ENCODE results near the gene ZBTB9. TPM values are rescaled to one million over a fixed set of nuclear protein-coding genes. Genes with fewer than 3 reads are reported as not detected.

ZBTB9 gene
- total RNA-seq, 6 experiments from 2014 or later: 6.4 to 9.2 (median 7.6) TPM

DNA sequence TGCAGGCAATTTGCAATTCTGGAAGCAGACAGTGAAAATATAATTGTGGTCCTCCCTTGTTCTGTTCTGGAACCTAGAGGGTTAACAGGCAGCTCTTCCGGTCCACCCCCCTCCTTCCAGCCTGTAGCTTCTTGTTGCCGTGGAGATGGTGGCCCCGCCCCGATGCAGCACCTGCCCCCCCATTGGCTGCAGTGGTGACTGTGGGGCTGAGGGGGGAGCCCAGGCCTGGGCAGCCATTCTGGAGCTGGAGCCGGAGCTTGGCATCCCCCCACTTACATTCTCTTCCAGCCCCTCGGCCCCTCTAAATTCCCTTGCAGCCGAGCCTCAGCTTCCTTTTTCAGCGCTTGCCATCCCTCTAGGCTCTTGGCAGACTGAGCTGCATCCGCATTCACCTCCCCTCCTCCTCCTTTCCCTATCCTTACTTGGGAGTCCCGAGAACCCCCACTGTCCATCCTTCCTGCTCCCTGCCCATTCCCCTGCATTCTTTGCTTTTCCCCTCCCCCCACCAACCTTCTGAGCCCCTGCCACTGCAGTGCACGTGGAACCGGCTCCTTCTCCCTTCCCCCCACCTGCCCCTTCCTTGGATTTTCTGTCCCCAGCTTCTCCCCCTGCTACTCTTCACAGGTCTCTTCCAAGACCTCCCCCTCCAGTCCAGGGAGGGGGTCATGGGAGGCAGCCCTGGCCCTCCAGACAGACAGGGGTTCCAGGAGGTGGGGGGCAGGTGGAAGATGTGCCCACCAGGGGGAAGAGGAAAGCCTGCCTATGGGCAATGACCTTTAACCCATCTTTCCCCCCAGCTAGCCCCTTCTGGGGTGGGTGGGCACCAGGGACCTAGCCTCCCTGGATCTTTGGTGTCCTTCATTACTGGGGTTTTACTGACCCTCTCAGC, 23.1 kb upstream of the ZBTB9 start:
- H3K27me3 Mint-ChIP-seq (ENCODE audit: insufficient read depth): peaks cover 3% of the 10 kb centered on the region; the same call in 1 of the 2 replicates
- DNase-seq: peak; percentile 63
- H3K36me3 Mint-ChIP-seq (ENCODE audit: low read depth): peaks cover 10% of the 10 kb centered on the region; the same call in 1 of the 2 replicates
- TF ChIP-seq, protein P1, sequence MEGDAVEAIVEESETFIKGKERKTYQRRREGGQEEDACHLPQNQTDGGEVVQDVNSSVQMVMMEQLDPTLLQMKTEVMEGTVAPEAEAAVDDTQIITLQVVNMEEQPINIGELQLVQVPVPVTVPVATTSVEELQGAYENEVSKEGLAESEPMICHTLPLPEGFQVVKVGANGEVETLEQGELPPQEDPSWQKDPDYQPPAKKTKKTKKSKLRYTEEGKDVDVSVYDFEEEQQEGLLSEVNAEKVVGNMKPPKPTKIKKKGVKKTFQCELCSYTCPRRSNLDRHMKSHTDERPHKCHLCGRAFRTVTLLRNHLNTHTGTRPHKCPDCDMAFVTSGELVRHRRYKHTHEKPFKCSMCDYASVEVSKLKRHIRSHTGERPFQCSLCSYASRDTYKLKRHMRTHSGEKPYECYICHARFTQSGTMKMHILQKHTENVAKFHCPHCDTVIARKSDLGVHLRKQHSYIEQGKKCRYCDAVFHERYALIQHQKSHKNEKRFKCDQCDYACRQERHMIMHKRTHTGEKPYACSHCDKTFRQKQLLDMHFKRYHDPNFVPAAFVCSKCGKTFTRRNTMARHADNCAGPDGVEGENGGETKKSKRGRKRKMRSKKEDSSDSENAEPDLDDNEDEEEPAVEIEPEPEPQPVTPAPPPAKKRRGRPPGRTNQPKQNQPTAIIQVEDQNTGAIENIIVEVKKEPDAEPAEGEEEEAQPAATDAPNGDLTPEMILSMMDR (IDR thresholded peaks at IDR 0.05): no peak
- peak overlapping the region; percentile 62 for H3K4me3 Mint-ChIP-seq
- H3K27ac Mint-ChIP-seq: peak overlapping the region; percentile 51
- H3K9me3 Mint-ChIP-seq: no peaks in the 10 kb centered on the region
- peaks cover 68% of the 10 kb centered on the region for H3K4me1 Mint-ChIP-seq (ENCODE audit: low read depth)

DNA sequence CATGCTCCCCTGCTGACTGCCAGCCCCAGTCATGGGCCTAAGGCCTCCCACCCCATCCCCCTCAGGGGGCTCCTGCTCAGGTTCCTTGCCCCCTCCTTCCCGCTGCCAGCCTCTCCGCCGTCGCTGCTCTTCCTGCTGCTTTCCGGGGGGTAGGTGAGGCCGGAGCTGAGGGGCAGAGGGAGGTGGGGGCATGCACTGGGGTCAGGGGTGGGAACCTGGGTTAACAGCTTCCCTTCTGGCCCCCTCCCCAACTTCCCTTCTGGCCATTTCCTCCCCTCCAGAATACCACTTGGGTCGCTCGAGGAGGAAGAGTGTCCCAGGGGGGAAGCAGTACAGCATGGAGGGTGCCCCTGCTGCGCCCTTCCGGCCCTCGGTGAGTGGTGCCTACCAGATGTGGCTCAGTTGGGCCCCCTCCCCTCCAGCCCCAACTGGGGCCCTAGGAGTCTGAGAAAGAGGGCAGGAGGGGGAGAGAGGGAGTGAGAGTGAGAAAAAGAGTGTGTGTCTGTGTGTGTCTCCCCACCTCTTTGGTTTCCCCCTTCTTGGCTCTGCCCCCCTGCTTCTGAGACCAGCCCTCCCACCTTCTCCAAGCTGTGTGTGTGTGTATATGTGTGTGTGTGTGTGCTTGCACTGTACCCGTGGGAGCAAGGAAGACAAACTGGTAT, 22.4 kb upstream of the ZBTB9 start:
- TF ChIP-seq, protein P1 (IDR thresholded peaks at IDR 0.05): no peak
- Mint-ChIP-seq H3K27me3 (ENCODE audit: insufficient read depth) (peaks cover 3% of the 10 kb centered on the region; the same call in 1 of the 2 replicates), H3K36me3 (ENCODE audit: low read depth) (peaks cover 18% of the 10 kb centered on the region; the same call in 1 of the 2 replicates), H3K9me3 (no peaks in the 10 kb centered on the region), H3K27ac (peak overlapping the region; percentile 72), H3K4me1 (ENCODE audit: low read depth) (peaks cover 61% of the 10 kb centered on the region), H3K4me3 (no peak overlapping the region)
- no peak for DNase-seq

DNA sequence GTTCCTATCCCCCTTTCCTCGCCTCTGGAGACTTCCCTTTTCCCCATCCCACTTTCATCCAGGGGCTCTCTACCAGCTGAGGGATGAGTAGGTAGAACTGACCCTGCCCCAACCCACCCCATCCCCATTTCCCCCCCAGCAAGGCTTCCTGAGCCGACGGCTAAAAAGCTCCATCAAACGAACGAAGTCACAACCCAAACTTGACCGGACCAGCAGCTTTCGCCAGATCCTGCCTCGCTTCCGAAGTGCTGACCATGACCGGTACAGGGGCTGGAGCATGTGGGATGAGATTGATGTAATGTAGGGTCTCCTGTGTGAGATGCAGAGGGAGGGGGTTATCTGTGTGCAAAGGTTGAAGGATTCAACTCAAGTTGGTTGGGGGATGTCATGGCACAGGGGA, 21.8 kb upstream of the ZBTB9 start:
- peak overlapping the region; percentile 72 for H3K27ac Mint-ChIP-seq
- H3K9me3 Mint-ChIP-seq: no peaks in the 10 kb centered on the region

DNA sequence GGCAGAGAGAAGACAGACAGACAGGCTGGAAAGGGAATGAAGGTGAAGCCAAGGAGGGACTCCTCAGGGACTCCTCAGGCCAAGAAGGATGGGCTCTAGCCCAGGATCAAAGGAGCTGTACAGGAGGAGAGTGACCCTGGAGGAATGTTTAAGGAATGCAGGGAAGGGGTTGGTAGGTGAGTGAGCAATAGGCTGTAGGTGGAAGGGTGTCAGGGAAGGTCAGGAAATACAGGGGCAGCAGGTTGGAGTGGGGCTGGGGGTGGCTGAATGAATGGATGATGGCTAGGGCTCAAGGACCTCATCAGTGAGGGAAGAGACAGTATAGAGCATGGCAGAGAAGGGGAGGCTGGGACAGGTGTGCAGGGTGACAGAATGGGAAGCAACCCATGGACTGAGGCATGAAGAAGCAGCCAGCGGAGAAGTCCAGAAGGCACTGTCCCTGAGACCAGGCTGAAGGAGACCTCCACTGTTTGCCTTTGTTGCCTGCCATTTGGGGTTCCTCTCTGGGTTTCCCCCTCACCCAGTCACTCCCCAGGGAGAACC, 21.3 kb upstream of the ZBTB9 start:
- DNase-seq: no peak
- peaks cover 54% of the 10 kb centered on the region for H3K4me1 Mint-ChIP-seq (ENCODE audit: low read depth)
- H3K4me3 Mint-ChIP-seq: no peak overlapping the region
- peak overlapping the region; percentile 27 for H3K27ac Mint-ChIP-seq
- H3K36me3 Mint-ChIP-seq (ENCODE audit: low read depth): peaks cover 26% of the 10 kb centered on the region; the same call in 1 of the 2 replicates
- peaks cover 3% of the 10 kb centered on the region; the same call in 1 of the 2 replicates for H3K27me3 Mint-ChIP-seq (ENCODE audit: insufficient read depth)
- H3K9me3 Mint-ChIP-seq: no peaks in the 10 kb centered on the region
- TF ChIP-seq, protein P1 (IDR thresholded peaks at IDR 0.05): no peak

More for the DNA sequence above, 21.8 kb upstream of the ZBTB9 start:
- peaks cover 55% of the 10 kb centered on the region for H3K4me1 Mint-ChIP-seq (ENCODE audit: low read depth)
- no peak for DNase-seq
- H3K36me3 Mint-ChIP-seq (ENCODE audit: low read depth): peaks cover 23% of the 10 kb centered on the region; the same call in 1 of the 2 replicates
- TF ChIP-seq, protein P1 (IDR thresholded peaks at IDR 0.05): no peak
- peaks cover 3% of the 10 kb centered on the region; the same call in 1 of the 2 replicates for H3K27me3 Mint-ChIP-seq (ENCODE audit: insufficient read depth)
- H3K4me3 Mint-ChIP-seq: no peak overlapping the region

DNA sequence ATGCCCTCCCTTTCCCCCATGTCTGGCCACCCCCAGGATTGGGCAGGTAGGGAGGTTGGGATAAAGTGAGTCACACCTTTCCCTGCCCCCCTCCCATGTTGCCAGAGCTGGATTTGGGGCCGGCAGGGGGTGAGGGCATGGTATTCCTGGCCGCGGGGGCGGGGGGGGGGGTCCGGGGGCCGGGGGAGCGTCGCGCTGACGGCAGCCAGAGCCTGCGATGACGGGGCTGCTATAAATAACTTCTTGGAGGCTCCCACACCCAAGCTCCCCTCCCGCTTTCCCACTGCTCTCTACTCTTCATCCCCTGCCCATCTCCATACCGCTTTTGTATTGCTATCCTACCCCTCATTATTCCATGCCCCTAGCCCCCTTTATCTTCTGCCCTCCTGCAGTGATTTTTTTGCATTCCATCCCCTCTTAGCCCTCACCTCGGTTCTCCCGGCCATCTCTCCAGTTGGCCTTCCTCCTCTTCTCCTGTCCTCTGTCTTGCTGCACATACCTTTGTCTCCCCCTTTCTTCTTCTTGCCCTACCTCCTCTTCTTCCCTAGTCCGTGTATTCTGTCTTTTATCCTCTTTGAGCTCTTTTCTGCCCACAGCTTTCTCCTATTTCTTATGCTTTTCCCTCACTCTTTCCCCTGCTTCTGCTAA, 20.7 kb upstream of the ZBTB9 start:
- Mint-ChIP-seq H3K27me3 (ENCODE audit: insufficient read depth) (no peaks in the 10 kb centered on the region; the same call in 1 of the 2 replicates), H3K4me3 (no peak overlapping the region), H3K36me3 (ENCODE audit: low read depth) (peaks cover 32% of the 10 kb centered on the region; the same call in 1 of the 2 replicates), H3K27ac (peak overlapping the region; percentile 59), H3K4me1 (ENCODE audit: low read depth) (peaks cover 49% of the 10 kb centered on the region), H3K9me3 (no peaks in the 10 kb centered on the region)
- TF ChIP-seq, protein P1 (IDR thresholded peaks at IDR 0.05): no peak
- no peak for DNase-seq
